GM21390 (cell line): ENCODE measurements around the gene NPAP1.
"Not testable (repeated sequence)": the region's sequence is repeated elsewhere in the genome, so short reads cannot be mapped to it uniquely, and the experiment has no call there.

ENCODE experiments used
- ATAC-seq: cut with Tn5 transposase; IDR thresholded peaks from one replicate; pipeline ENCODE4 v1.9.1; 2021; ENCODE audit not compliant: unreplicated experiment

NPAP1 gene

GRCh38 chr15:24675332-24676144 is at the start of gene NPAP1:
NPAP1 (plus strand) TSS chr15:24675775; CDS start chr15:24675868, 93 bp downstream.
- no peak for ATAC-seq

- ATAC-seq: no peak
These were observed 48.1 kb upstream of the NPAP1 start for GRCh38 chr15:24627443-24627842.

- ATAC-seq: no peak
These were observed 42.5 kb upstream of the NPAP1 start for GRCh38 chr15:24633082-24633481.

- not testable (repeated sequence) for ATAC-seq
These were observed 36.2 kb upstream of the NPAP1 start for GRCh38 chr15:24639412-24639811.

GRCh38 chr15:24645627-24646026 is 29.9 kb upstream of the NPAP1 start:
- no peak for ATAC-seq

- no peak for ATAC-seq
These were observed 16.0 kb upstream of the NPAP1 start for GRCh38 chr15:24659622-24660021.

- ATAC-seq: no peak
These were observed 12.6 kb upstream of the NPAP1 start for GRCh38 chr15:24662991-24663390.

GRCh38 chr15:24676431-24676830 is 856 bp downstream of the NPAP1 start:
- no peak for ATAC-seq

- no peak for ATAC-seq
These were observed 2.9 kb downstream of the NPAP1 start for GRCh38 chr15:24678485-24678884.

- no peak for ATAC-seq
These were observed 6.4 kb downstream of the NPAP1 start for GRCh38 chr15:24682002-24682401.

- ATAC-seq: not testable (repeated sequence)
These were observed 7.3 kb downstream of the NPAP1 start for GRCh38 chr15:24682905-24683304.

- ATAC-seq: no peak
These were observed 8.2 kb downstream of the NPAP1 start for GRCh38 chr15:24683736-24684135.

- no peak for ATAC-seq
These were observed 8.7 kb downstream of the NPAP1 start for GRCh38 chr15:24684313-24684712.

GRCh38 chr15:24696201-24696600 is 20.6 kb downstream of the NPAP1 start:
- ATAC-seq: no peak

GRCh38 chr15:24696842-24697241 is 21.3 kb downstream of the NPAP1 start:
- ATAC-seq: no peak

GRCh38 chr15:24718289-24719082 is 42.9 kb downstream of the NPAP1 start:
- no peak for ATAC-seq

- no peak for ATAC-seq
These were observed 54.2 kb downstream of the NPAP1 start for GRCh38 chr15:24729760-24730159.
